Measurements from ENCODE around the gene PRKCB.

PRKCB gene

DNA sequence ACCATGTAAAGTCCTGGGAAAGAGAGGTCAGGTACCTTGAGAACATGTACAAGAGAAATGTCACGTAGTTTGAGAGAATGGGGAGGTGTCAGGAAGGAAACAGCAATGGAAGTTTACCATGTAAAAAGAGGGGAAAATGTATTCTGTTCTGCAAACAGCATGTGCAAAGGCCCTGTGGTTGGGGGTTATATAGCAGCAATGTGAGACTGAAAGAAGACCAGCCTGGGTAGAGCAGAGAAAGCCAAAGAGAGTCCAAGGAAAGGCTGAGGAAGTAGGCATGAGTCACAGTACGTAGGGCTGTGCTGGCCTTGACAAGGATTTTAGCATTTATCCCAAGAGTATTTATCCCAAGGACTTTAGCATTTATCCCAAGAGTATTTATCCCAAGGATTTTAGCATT, 279.1 kb downstream of the PRKCB start:
- no peak overlapping the region for H3K27ac ChIP-seq (ENCODE audit: low read depth, low read length)
- no peak overlapping the region for H3K9ac ChIP-seq (ENCODE audit: low read depth in 1 of 2, low read length in 2 of 2)
- no peaks in the 10 kb centered on the region for H3K9me3 ChIP-seq (ENCODE audit: control insufficient read depth in 1 of 2, low read length in 2 of 2)
- H3K4me3 ChIP-seq (ENCODE audit: low read depth in 1 of 2, low read length in 2 of 2) = no peak overlapping the region
- H3K4me1 ChIP-seq (ENCODE audit: control insufficient read depth in 1 of 2, insufficient read depth in 2 of 2, low read length in 2 of 2) = no peaks in the 10 kb centered on the region
- no peaks in the 10 kb centered on the region for H3K27me3 ChIP-seq (ENCODE audit: control insufficient read depth in 1 of 2, insufficient read depth in 2 of 2, low read length in 2 of 2)
- H3K36me3 ChIP-seq (ENCODE audit: control insufficient read depth in 1 of 2, insufficient read depth in 2 of 2, low read length in 2 of 2) = no peaks in the 10 kb centered on the region

DNA sequence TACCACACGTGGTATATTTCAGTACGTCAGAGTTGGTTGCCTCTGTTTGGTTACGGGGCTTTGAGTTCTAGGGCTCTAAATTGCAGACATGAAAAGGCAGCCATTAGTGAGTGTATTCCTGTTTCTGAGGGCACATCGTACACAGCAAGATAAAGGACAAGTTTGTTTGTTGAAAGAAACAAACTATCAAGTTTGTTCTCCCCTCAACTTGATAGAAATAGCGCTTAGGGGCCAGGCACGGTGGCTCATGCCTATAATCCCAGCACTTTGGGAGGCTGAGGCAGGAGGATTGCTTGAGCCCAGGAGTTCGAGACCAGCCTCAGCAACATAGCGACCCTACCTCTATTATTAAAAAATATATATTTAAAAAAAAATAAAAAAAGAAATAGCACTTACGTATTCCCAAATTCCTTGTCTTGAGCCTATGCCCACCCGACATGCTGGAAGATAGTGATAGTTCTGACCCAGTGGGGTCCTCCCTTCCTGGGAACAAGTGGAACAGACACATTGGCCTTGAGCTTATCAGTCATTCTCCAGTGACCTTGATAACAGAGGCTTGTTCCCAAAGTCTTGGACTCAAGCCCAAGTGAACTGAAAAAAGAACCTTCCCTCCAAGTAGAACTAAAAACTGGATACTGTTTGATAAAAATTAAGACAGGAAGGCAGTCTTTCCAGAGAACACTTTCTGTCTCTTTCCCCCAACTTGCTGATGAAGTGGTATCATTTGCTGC, 280.4 kb downstream of the PRKCB start:
- Histone ChIP-seq H3K27ac (ENCODE audit: low read depth, low read length) (no peak overlapping the region), H3K36me3 (ENCODE audit: control insufficient read depth in 1 of 2, insufficient read depth in 2 of 2, low read length in 2 of 2) (no peaks in the 10 kb centered on the region), H3K4me1 (ENCODE audit: control insufficient read depth in 1 of 2, insufficient read depth in 2 of 2, low read length in 2 of 2) (no peaks in the 10 kb centered on the region), H3K9me3 (ENCODE audit: control insufficient read depth in 1 of 2, low read length in 2 of 2) (no peaks in the 10 kb centered on the region), H3K9ac (ENCODE audit: low read depth in 1 of 2, low read length in 2 of 2) (no peak overlapping the region), H3K27me3 (ENCODE audit: control insufficient read depth in 1 of 2, insufficient read depth in 2 of 2, low read length in 2 of 2) (no peaks in the 10 kb centered on the region), H3K4me3 (ENCODE audit: low read depth in 1 of 2, low read length in 2 of 2) (no peak overlapping the region)

DNA sequence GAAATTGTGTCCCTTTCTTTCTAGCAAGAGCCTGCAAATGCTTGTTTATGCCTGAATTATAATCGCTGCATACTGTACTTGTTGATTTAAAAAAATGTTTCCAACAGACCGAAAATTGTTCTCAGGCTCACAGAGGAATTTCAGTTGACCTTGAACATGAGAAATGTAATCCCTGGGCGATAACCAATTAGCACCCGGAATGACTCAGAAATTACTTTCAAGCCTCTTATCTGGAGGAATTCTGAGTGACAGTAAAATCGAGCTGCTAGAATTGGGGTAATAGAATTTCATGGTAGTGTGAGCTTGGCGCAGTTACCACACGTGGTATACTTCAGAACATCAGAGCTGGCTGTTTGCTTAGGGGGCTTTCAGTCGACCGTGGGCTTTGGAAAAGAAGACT, 281.2 kb downstream of the PRKCB start:
- no peak overlapping the region for H3K9ac ChIP-seq (ENCODE audit: low read depth in 1 of 2, low read length in 2 of 2)
- no peaks in the 10 kb centered on the region for H3K4me1 ChIP-seq (ENCODE audit: control insufficient read depth in 1 of 2, insufficient read depth in 2 of 2, low read length in 2 of 2)
- no peaks in the 10 kb centered on the region for H3K36me3 ChIP-seq (ENCODE audit: control insufficient read depth in 1 of 2, insufficient read depth in 2 of 2, low read length in 2 of 2)
- H3K27me3 ChIP-seq (ENCODE audit: control insufficient read depth in 1 of 2, insufficient read depth in 2 of 2, low read length in 2 of 2) = no peaks in the 10 kb centered on the region
- H3K4me3 ChIP-seq (ENCODE audit: low read depth in 1 of 2, low read length in 2 of 2) = no peak overlapping the region
- no peaks in the 10 kb centered on the region for H3K9me3 ChIP-seq (ENCODE audit: control insufficient read depth in 1 of 2, low read length in 2 of 2)
- no peak overlapping the region for H3K27ac ChIP-seq (ENCODE audit: low read depth, low read length)

- H3K27ac ChIP-seq (ENCODE audit: low read depth, low read length) = no peak overlapping the region
- no peaks in the 10 kb centered on the region for H3K27me3 ChIP-seq (ENCODE audit: control insufficient read depth in 1 of 2, insufficient read depth in 2 of 2, low read length in 2 of 2)
- H3K9me3 ChIP-seq (ENCODE audit: control insufficient read depth in 1 of 2, low read length in 2 of 2) = no peaks in the 10 kb centered on the region
- no peaks in the 10 kb centered on the region for H3K36me3 ChIP-seq (ENCODE audit: control insufficient read depth in 1 of 2, insufficient read depth in 2 of 2, low read length in 2 of 2)
- no peak overlapping the region for H3K9ac ChIP-seq (ENCODE audit: low read depth in 1 of 2, low read length in 2 of 2)
- no peaks in the 10 kb centered on the region for H3K4me1 ChIP-seq (ENCODE audit: control insufficient read depth in 1 of 2, insufficient read depth in 2 of 2, low read length in 2 of 2)
- H3K4me3 ChIP-seq (ENCODE audit: low read depth in 1 of 2, low read length in 2 of 2) = no peak overlapping the region
Observed at GRCh38 chr16:24117680-24118079, 281.9 kb downstream of the PRKCB start.

- Histone ChIP-seq H3K4me3 (ENCODE audit: low read depth in 1 of 2, low read length in 2 of 2) (no peak overlapping the region), H3K4me1 (ENCODE audit: control insufficient read depth in 1 of 2, insufficient read depth in 2 of 2, low read length in 2 of 2) (no peaks in the 10 kb centered on the region), H3K27me3 (ENCODE audit: control insufficient read depth in 1 of 2, insufficient read depth in 2 of 2, low read length in 2 of 2) (no peaks in the 10 kb centered on the region), H3K36me3 (ENCODE audit: control insufficient read depth in 1 of 2, insufficient read depth in 2 of 2, low read length in 2 of 2) (no peaks in the 10 kb centered on the region), H3K9ac (ENCODE audit: low read depth in 1 of 2, low read length in 2 of 2) (no peak overlapping the region), H3K9me3 (ENCODE audit: control insufficient read depth in 1 of 2, low read length in 2 of 2) (no peaks in the 10 kb centered on the region), H3K27ac (ENCODE audit: low read depth, low read length) (no peak overlapping the region)
Observed at GRCh38 chr16:24118126-24118821, 282.5 kb downstream of the PRKCB start.

DNA sequence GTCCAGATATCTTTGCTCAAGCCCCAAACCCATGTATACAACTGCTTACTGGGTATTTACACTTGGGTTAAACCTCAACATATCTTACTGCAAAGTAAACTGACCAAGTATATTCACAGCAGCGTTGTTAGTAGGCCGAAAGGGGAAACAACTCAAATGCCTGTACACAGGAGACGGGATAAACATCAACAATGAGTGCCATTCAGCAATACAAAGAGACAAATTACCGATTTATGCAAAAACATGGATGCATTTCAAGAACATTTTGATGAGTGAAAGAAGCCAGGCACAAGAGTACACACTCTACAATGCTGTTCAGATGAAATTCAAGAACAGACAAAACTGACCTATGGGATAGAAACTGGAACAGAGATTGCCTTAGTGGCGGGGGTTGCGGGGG, 284.0 kb downstream of the PRKCB start:
- no peak overlapping the region for H3K27ac ChIP-seq (ENCODE audit: low read depth, low read length)
- no peak overlapping the region for H3K9ac ChIP-seq (ENCODE audit: low read depth in 1 of 2, low read length in 2 of 2)
- H3K4me3 ChIP-seq (ENCODE audit: low read depth in 1 of 2, low read length in 2 of 2) = no peak overlapping the region
- no peaks in the 10 kb centered on the region for H3K9me3 ChIP-seq (ENCODE audit: control insufficient read depth in 1 of 2, low read length in 2 of 2)
- H3K36me3 ChIP-seq (ENCODE audit: control insufficient read depth in 1 of 2, insufficient read depth in 2 of 2, low read length in 2 of 2) = no peaks in the 10 kb centered on the region
- H3K4me1 ChIP-seq (ENCODE audit: control insufficient read depth in 1 of 2, insufficient read depth in 2 of 2, low read length in 2 of 2) = no peaks in the 10 kb centered on the region
- H3K27me3 ChIP-seq (ENCODE audit: control insufficient read depth in 1 of 2, insufficient read depth in 2 of 2, low read length in 2 of 2) = no peaks in the 10 kb centered on the region

GRCh38 chr16:24123275-24123674, 287.5 kb downstream of the PRKCB start:
- H3K36me3 ChIP-seq (ENCODE audit: control insufficient read depth in 1 of 2, insufficient read depth in 2 of 2, low read length in 2 of 2) = peaks cover 0 to 4% of the 10 kb centered on the region in 2 donors
- no peaks in the 10 kb centered on the region for H3K27me3 ChIP-seq (ENCODE audit: control insufficient read depth in 1 of 2, insufficient read depth in 2 of 2, low read length in 2 of 2)
- H3K4me1 ChIP-seq (ENCODE audit: control insufficient read depth in 1 of 2, insufficient read depth in 2 of 2, low read length in 2 of 2) = no peaks in the 10 kb centered on the region
- H3K4me3 ChIP-seq (ENCODE audit: low read depth in 1 of 2, low read length in 2 of 2) = no peak overlapping the region
- H3K9me3 ChIP-seq (ENCODE audit: control insufficient read depth in 1 of 2, low read length in 2 of 2) = no peaks in the 10 kb centered on the region
- no peak overlapping the region for H3K27ac ChIP-seq (ENCODE audit: low read depth, low read length)
- H3K9ac ChIP-seq (ENCODE audit: low read depth in 1 of 2, low read length in 2 of 2) = no peak overlapping the region

DNA sequence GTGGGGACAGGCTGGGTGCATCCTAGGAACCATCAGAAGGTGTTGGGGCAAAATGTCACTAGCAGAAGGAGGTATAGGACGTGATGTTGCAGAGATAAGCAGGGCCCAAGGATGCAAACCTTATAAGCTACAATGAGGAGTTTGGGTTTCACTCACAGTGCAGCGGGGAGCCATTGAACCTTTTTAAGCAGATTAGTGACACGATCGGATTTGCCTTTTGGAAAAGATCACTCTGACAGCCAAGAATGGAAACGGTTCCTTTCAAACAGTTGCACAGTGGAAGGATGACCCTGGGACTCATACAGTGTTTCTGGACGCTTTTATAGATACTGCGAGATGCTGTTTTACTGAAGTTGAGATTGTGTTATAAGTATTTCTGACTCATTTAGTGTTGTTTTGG, 288.5 kb downstream of the PRKCB start:
- Histone ChIP-seq H3K9ac (ENCODE audit: low read depth in 1 of 2, low read length in 2 of 2) (no peak overlapping the region), H3K9me3 (ENCODE audit: control insufficient read depth in 1 of 2, low read length in 2 of 2) (no peaks in the 10 kb centered on the region), H3K27ac (ENCODE audit: low read depth, low read length) (no peak overlapping the region), H3K4me3 (ENCODE audit: low read depth in 1 of 2, low read length in 2 of 2) (no peak overlapping the region), H3K36me3 (ENCODE audit: control insufficient read depth in 1 of 2, insufficient read depth in 2 of 2, low read length in 2 of 2) (peaks cover 0 to 4% of the 10 kb centered on the region in 2 donors), H3K4me1 (ENCODE audit: control insufficient read depth in 1 of 2, insufficient read depth in 2 of 2, low read length in 2 of 2) (no peaks in the 10 kb centered on the region), H3K27me3 (ENCODE audit: control insufficient read depth in 1 of 2, insufficient read depth in 2 of 2, low read length in 2 of 2) (no peaks in the 10 kb centered on the region)

- H3K9ac ChIP-seq (ENCODE audit: low read depth in 1 of 2, low read length in 2 of 2) = no peak overlapping the region
- no peak overlapping the region for H3K4me3 ChIP-seq (ENCODE audit: low read depth in 1 of 2, low read length in 2 of 2)
- no peaks in the 10 kb centered on the region for H3K4me1 ChIP-seq (ENCODE audit: control insufficient read depth in 1 of 2, insufficient read depth in 2 of 2, low read length in 2 of 2)
- H3K27me3 ChIP-seq (ENCODE audit: control insufficient read depth in 1 of 2, insufficient read depth in 2 of 2, low read length in 2 of 2) = no peaks in the 10 kb centered on the region
- H3K27ac ChIP-seq (ENCODE audit: low read depth, low read length) = no peak overlapping the region
- H3K9me3 ChIP-seq (ENCODE audit: control insufficient read depth in 1 of 2, low read length in 2 of 2) = no peaks in the 10 kb centered on the region
- H3K36me3 ChIP-seq (ENCODE audit: control insufficient read depth in 1 of 2, insufficient read depth in 2 of 2, low read length in 2 of 2) = peaks cover 0 to 4% of the 10 kb centered on the region in 2 donors
Observed at GRCh38 chr16:24125214-24125613, 289.4 kb downstream of the PRKCB start.

- H3K9me3 ChIP-seq (ENCODE audit: control insufficient read depth in 1 of 2, low read length in 2 of 2) = no peaks in the 10 kb centered on the region
- H3K4me3 ChIP-seq (ENCODE audit: low read depth in 1 of 2, low read length in 2 of 2) = no peak overlapping the region
- no peaks in the 10 kb centered on the region for H3K4me1 ChIP-seq (ENCODE audit: control insufficient read depth in 1 of 2, insufficient read depth in 2 of 2, low read length in 2 of 2)
- H3K27ac ChIP-seq (ENCODE audit: low read depth, low read length) = no peak overlapping the region
- peaks cover 0 to 4% of the 10 kb centered on the region in 2 donors for H3K36me3 ChIP-seq (ENCODE audit: control insufficient read depth in 1 of 2, insufficient read depth in 2 of 2, low read length in 2 of 2)
- no peak overlapping the region for H3K9ac ChIP-seq (ENCODE audit: low read depth in 1 of 2, low read length in 2 of 2)
- H3K27me3 ChIP-seq (ENCODE audit: control insufficient read depth in 1 of 2, insufficient read depth in 2 of 2, low read length in 2 of 2) = no peaks in the 10 kb centered on the region
Observed at GRCh38 chr16:24129412-24129918, 293.7 kb downstream of the PRKCB start.

All from duodenal mucosa (tissue), 2 donors.